HTR-8/SVneo (cell line): ENCODE results near the gene MPPED1.

Source experiments
- DNase-seq: peaks from one replicate; pipeline ENCODE4 v3.0.0; 2011; ENCODE audit warnings: low spot score, mixed read lengths; ENCODE audit not compliant: insufficient read length
- FAIRE-seq: peaks from 2 replicates; lab custom pipeline; 2011; peaks lifted over from hg19 to GRCh38; lab: Jason Lieb, UNC

Gene MPPED1

GRCh38 chr22:43408009-43408408 is 3.8 kb upstream of the MPPED1 start:
- DNase-seq, result no peak
- no peak for FAIRE-seq

- no peak for DNase-seq
- FAIRE-seq, result no peak
Observed at GRCh38 chr22:43409046-43409445, 2.8 kb upstream of the MPPED1 start.

GRCh38 chr22:43409800-43410199 is 2.0 kb upstream of the MPPED1 start:
- FAIRE-seq (no peak), DNase-seq (no peak)

- FAIRE-seq, result no peak
- DNase-seq, result no peak
Observed at GRCh38 chr22:43411040-43411868, 560 bp upstream of the MPPED1 start.

GRCh38 chr22:43412808-43413795 is 1.3 kb downstream of the MPPED1 start:
- DNase-seq, result no peak
- no peak for FAIRE-seq

- DNase-seq (no peak), FAIRE-seq (no peak)
Observed at GRCh38 chr22:43413826-43414225, 2.0 kb downstream of the MPPED1 start.

- FAIRE-seq, result no peak
- DNase-seq, result no peak
Observed at GRCh38 chr22:43415681-43416080, 3.9 kb downstream of the MPPED1 start.

- FAIRE-seq (no peak), DNase-seq (no peak)
Observed at GRCh38 chr22:43417555-43417954, 5.7 kb downstream of the MPPED1 start.

GRCh38 chr22:43418079-43418825 is 6.4 kb downstream of the MPPED1 start:
- DNase-seq (no peak), FAIRE-seq (no peak)

- no peak for FAIRE-seq
Observed at GRCh38 chr22:43419371-43420080, 7.7 kb downstream of the MPPED1 start.

GRCh38 chr22:43421046-43421665 is 9.3 kb downstream of the MPPED1 start:
- DNase-seq (no peak), FAIRE-seq (no peak)

More at GRCh38 chr22:43419371-43420080, 7.7 kb downstream of the MPPED1 start:
- DNase-seq, result no peak

GRCh38 chr22:43421914-43422615 is 10.3 kb downstream of the MPPED1 start:
- DNase-seq (no peak), FAIRE-seq (no peak)

GRCh38 chr22:43423046-43423445 is 11.2 kb downstream of the MPPED1 start:
- FAIRE-seq, result no peak
- DNase-seq, result no peak

- FAIRE-seq (no peak), DNase-seq (no peak)
Observed at GRCh38 chr22:43424201-43424600, 12.4 kb downstream of the MPPED1 start.

- DNase-seq (no peak), FAIRE-seq (no peak)
Observed at GRCh38 chr22:43424666-43425630, 13.1 kb downstream of the MPPED1 start.

GRCh38 chr22:43425976-43426785 is 14.4 kb downstream of the MPPED1 start:
- no peak for DNase-seq
- FAIRE-seq, result no peak

- no peak for DNase-seq
- FAIRE-seq, result no peak
Observed at GRCh38 chr22:43426816-43427215, 15.0 kb downstream of the MPPED1 start.
